Neural progenitor cell (in vitro differentiated cells): ENCODE measurements around the gene PTPRN2. TPM values are rescaled to one million over a fixed set of nuclear protein-coding genes. Genes with fewer than 3 reads are reported as not detected.
A peak's percentile ranks its signal among the peaks of the same experiment; 100 is the strongest.
"Not testable (repeated sequence)": the region's sequence is repeated elsewhere in the genome, so short reads cannot be mapped to it uniquely, and the experiment has no call there.

Experiments
- DNase-seq: peaks from one replicate; pipeline ENCODE4 v3.0.0-alpha.2; 2016; ENCODE audit warnings: low spot score
- H2AFZ ChIP-seq: fragments of 200-600 bp; sonication (generic); replicated peaks from 2 replicates; pipeline ENCODE4 v1.6.1; 2016; ENCODE audit warnings: antibody characterized with exemption
- H3F3A ChIP-seq: fragments of 200-600 bp; sonication (generic); 2 replicates; pipeline ENCODE4 v1.6.1; 2016; ENCODE audit warnings: antibody characterized with exemption, low read depth
- H3K27ac ChIP-seq: fragments of 200-600 bp; sonication (generic); 2 replicates; pipeline ENCODE4 v1.5.1; 2016; ENCODE audit warnings: mild to moderate bottlenecking
- H3K27me3 ChIP-seq: fragments of 200-600 bp; sonication (generic); 2 replicates; pipeline ENCODE4 v1.6.1; 2016; ENCODE audit warnings: mild to moderate bottlenecking, moderate library complexity
- H3K36me3 ChIP-seq: fragments of 200-600 bp; sonication (generic); 2 replicates; pipeline ENCODE4 v1.5.1; 2016
- H3K4me1 ChIP-seq: fragments of 200-600 bp; sonication (generic); 2 replicates; pipeline ENCODE4 v1.6.1; 2016; ENCODE audit warnings: mixed run types
- H3K4me2 ChIP-seq: fragments of 200-600 bp; sonication (generic); 2 replicates; pipeline ENCODE4 v1.6.1; 2016
- H3K4me3 ChIP-seq: fragments of 200-600 bp; sonication (generic); 2 replicates; pipeline ENCODE4 v1.5.1; 2016
- H3K79me2 ChIP-seq: fragments of 200-600 bp; sonication (generic); 2 replicates; pipeline ENCODE4 v1.6.1; 2016; ENCODE audit warnings: low read depth
- H3K9ac ChIP-seq: fragments of 200-600 bp; sonication (generic); 2 replicates; pipeline ENCODE4 v1.6.1; 2016
- H3K9me3 ChIP-seq: fragments of 200-600 bp; sonication (generic); 2 replicates; pipeline ENCODE4 v1.5.1; 2016; ENCODE audit warnings: low read depth
- H4K20me1 ChIP-seq: fragments of 200-600 bp; sonication (generic); 2 replicates; pipeline ENCODE4 v1.6.1; 2016; ENCODE audit warnings: low read depth
- H3K27ac Mint-ChIP-seq: 3 replicates; pipeline ENCODE4 v1.8.0; 2021; ENCODE audit warnings: mixed read lengths
- H3K27me3 Mint-ChIP-seq: 2 replicates; pipeline ENCODE4 v1.8.0; 2022; ENCODE audit warnings: low read depth, mild to moderate bottlenecking, inconsistent platforms, moderate library complexity, mixed read lengths; ENCODE audit not compliant: insufficient read depth
- H3K36me3 Mint-ChIP-seq: 3 replicates; pipeline ENCODE4 v1.8.0; 2021; ENCODE audit warnings: mixed read lengths
- H3K4me1 Mint-ChIP-seq: 3 replicates; pipeline ENCODE4 v1.8.0; 2021; ENCODE audit warnings: mixed read lengths
- H3K4me3 Mint-ChIP-seq: 3 replicates; pipeline ENCODE4 v1.8.0; 2021; ENCODE audit warnings: mild to moderate bottlenecking, moderate library complexity, mixed read lengths
- H3K9me3 Mint-ChIP-seq: 3 replicates; pipeline ENCODE4 v1.8.0; 2020; ENCODE audit warnings: mixed read lengths
- EZH2 ChIP-seq: fragments of 200-600 bp; sonication (generic); IDR thresholded peaks from 2 replicates; pipeline ENCODE4 v1.6.1; 2017; ENCODE audit warnings: antibody characterized with exemption, mild to moderate bottlenecking, moderate library complexity
- EZH2phosphoT487 ChIP-seq: fragments of 200-600 bp; sonication (generic); IDR thresholded peaks from 2 replicates; pipeline ENCODE4 v1.6.1; 2017; ENCODE audit warnings: antibody characterized with exemption
- total RNA-seq: library from RNA; depleted of rRNA; stranded (reverse); fragments of >200 nt; gene quantifications from 2 replicates; pipeline ENCODE4 v1.2.3, GENCODE V29; 2015; ENCODE audit warnings: low replicate concordance
- TF ChIP-seq, protein P1 (sequence below): fragments of 200-600 bp; sonication (generic); IDR thresholded peaks from 2 replicates; pipeline ENCODE4 v1.5.1; 2017; ENCODE audit warnings: antibody characterized with exemption, mild to moderate bottlenecking

The PTPRN2 gene
- total RNA-seq, 1 donor from 2014 or later: 3.0 TPM

GRCh38 chr7:158406801-158407200 is 180.8 kb downstream of the PTPRN2 start:
- H3F3A ChIP-seq: no peaks in the 10 kb centered on the region
- no peaks in the 10 kb centered on the region for H3K36me3 ChIP-seq
- H3K27ac ChIP-seq: no peak overlapping the region
- H2AFZ ChIP-seq: no peak overlapping the region
- H3K27me3 Mint-ChIP-seq: peaks cover 8% of the 10 kb centered on the region
- TF ChIP-seq EZH2: no peak
- TF ChIP-seq, protein P1, sequence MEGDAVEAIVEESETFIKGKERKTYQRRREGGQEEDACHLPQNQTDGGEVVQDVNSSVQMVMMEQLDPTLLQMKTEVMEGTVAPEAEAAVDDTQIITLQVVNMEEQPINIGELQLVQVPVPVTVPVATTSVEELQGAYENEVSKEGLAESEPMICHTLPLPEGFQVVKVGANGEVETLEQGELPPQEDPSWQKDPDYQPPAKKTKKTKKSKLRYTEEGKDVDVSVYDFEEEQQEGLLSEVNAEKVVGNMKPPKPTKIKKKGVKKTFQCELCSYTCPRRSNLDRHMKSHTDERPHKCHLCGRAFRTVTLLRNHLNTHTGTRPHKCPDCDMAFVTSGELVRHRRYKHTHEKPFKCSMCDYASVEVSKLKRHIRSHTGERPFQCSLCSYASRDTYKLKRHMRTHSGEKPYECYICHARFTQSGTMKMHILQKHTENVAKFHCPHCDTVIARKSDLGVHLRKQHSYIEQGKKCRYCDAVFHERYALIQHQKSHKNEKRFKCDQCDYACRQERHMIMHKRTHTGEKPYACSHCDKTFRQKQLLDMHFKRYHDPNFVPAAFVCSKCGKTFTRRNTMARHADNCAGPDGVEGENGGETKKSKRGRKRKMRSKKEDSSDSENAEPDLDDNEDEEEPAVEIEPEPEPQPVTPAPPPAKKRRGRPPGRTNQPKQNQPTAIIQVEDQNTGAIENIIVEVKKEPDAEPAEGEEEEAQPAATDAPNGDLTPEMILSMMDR: no peak
- TF ChIP-seq EZH2phosphoT487: no peak
- no peaks in the 10 kb centered on the region for H4K20me1 ChIP-seq
- H3K79me2 ChIP-seq: no peaks in the 10 kb centered on the region
- H3K4me2 ChIP-seq: no peak overlapping the region
- DNase-seq: no peak
- H3K4me1 ChIP-seq: no peaks in the 10 kb centered on the region
- H3K4me3 Mint-ChIP-seq: no peak overlapping the region
- H3K9me3 Mint-ChIP-seq: no peaks in the 10 kb centered on the region
- H3K27ac Mint-ChIP-seq: peak overlapping the region; percentile 62
- peaks cover 6% of the 10 kb centered on the region for H3K4me1 Mint-ChIP-seq
- no peaks in the 10 kb centered on the region for H3K9me3 ChIP-seq
- no peaks in the 10 kb centered on the region for H3K27me3 ChIP-seq
- H3K9ac ChIP-seq: no peak overlapping the region
- H3K36me3 Mint-ChIP-seq: no peaks in the 10 kb centered on the region
- no peak overlapping the region for H3K4me3 ChIP-seq

DNA sequence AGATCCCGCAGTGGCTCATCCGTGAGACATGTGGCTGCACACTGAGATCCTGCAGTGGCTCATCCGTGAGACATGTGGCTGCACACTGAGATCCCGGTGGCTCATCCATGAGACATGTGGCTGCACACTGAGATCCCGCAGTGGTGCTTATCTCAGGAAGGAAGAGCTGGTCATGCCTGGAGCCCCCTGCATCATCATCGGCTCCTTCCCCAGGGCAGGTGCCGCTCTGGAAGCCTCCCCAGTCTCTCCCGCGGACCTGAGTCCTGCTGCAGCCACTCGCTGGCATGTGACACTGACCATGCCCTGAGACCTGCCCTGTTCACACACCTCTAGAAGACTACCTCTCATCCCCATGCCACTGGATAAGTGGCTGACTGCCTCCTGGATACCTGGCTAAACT is 181.3 kb downstream of the PTPRN2 start:
- no peak overlapping the region for H3K4me3 Mint-ChIP-seq
- TF ChIP-seq EZH2phosphoT487 (no peak), EZH2 (no peak)
- TF ChIP-seq, protein P1: no peak
- Histone ChIP-seq H2AFZ (no peak overlapping the region), H3K36me3 (no peaks in the 10 kb centered on the region), H3K4me3 (no peak overlapping the region), H3K27me3 (no peaks in the 10 kb centered on the region), H4K20me1 (no peaks in the 10 kb centered on the region), H3K79me2 (no peaks in the 10 kb centered on the region), H3K4me1 (no peaks in the 10 kb centered on the region), H3F3A (no peaks in the 10 kb centered on the region), H3K4me2 (no peak overlapping the region), H3K27ac (no peak overlapping the region), H3K9me3 (no peaks in the 10 kb centered on the region), H3K9ac (no peak overlapping the region)
- DNase-seq: no peak
- no peak overlapping the region for H3K27ac Mint-ChIP-seq
- H3K4me1 Mint-ChIP-seq: peaks cover 10% of the 10 kb centered on the region
- H3K27me3 Mint-ChIP-seq: peaks cover 9% of the 10 kb centered on the region
- H3K9me3 Mint-ChIP-seq: no peaks in the 10 kb centered on the region
- H3K36me3 Mint-ChIP-seq: no peaks in the 10 kb centered on the region

DNA sequence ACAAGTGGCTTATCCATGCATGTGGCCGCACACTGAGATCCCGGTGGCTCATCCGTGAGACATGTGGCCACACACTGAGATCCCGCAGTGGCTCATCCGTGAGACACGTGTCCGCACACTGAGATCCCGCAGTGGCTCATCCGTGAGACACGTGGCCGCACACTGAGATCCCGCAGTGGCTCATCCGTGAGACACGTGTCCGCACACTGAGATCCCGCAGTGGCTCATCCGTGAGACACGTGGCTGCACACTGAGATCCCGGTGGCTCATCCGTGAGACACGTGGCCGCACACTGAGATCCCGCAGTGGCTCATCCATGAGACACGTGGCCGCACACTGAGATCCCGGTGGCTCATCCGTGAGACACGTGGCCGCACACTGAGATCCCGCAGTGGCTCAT is 181.9 kb downstream of the PTPRN2 start:
- not testable (repeated sequence) for H3K4me3 Mint-ChIP-seq, H3K36me3 ChIP-seq, H3K27ac Mint-ChIP-seq, H3K9me3 ChIP-seq, H4K20me1 ChIP-seq, H3K4me1 ChIP-seq, H3K4me3 ChIP-seq, DNase-seq, H3K9ac ChIP-seq, H3K4me2 ChIP-seq, H3K27me3 Mint-ChIP-seq, H3K79me2 ChIP-seq, H2AFZ ChIP-seq, H3K27ac ChIP-seq, H3K9me3 Mint-ChIP-seq, H3F3A ChIP-seq, H3K36me3 Mint-ChIP-seq, H3K27me3 ChIP-seq
- peaks cover 10% of the 10 kb centered on the region for H3K4me1 Mint-ChIP-seq

- peaks cover 10% of the 10 kb centered on the region for H3K4me1 Mint-ChIP-seq
- no peak overlapping the region for H3K4me3 Mint-ChIP-seq
- H3K9me3 Mint-ChIP-seq: no peaks in the 10 kb centered on the region
Measured at GRCh38 chr7:158405324-158405723, 182.3 kb downstream of the PTPRN2 start.

More at GRCh38 chr7:158405324-158405723, 182.3 kb downstream of the PTPRN2 start:
- Histone ChIP-seq H3K4me1 (no peaks in the 10 kb centered on the region), H2AFZ (no peak overlapping the region), H3F3A (no peaks in the 10 kb centered on the region), H3K4me3 (no peak overlapping the region), H3K36me3 (no peaks in the 10 kb centered on the region), H3K9me3 (no peaks in the 10 kb centered on the region), H3K9ac (no peak overlapping the region), H4K20me1 (no peaks in the 10 kb centered on the region), H3K27ac (no peak overlapping the region), H3K27me3 (no peaks in the 10 kb centered on the region), H3K4me2 (no peak overlapping the region), H3K79me2 (no peaks in the 10 kb centered on the region)
- H3K27ac Mint-ChIP-seq: peak overlapping the region; percentile 87
- peaks cover 9% of the 10 kb centered on the region for H3K27me3 Mint-ChIP-seq
- TF ChIP-seq, protein P1: no peak
- no peak for TF ChIP-seq EZH2
- no peak for TF ChIP-seq EZH2phosphoT487
- no peak for DNase-seq
- no peaks in the 10 kb centered on the region for H3K36me3 Mint-ChIP-seq
